Gastrocnemius medialis (tissue), 4 donors: Measurements from ENCODE around the gene NPEPL1. TPM values are rescaled to one million over a fixed set of nuclear protein-coding genes. Genes with fewer than 3 reads are reported as not detected.

Source experiments
- ATAC-seq, 2 donors: fragments of 150-250 bp; one replicate each; pipeline ENCODE4 v1.9.1; 2016
- DNase-seq, 2 donors: peaks; one replicate each; pipeline ENCODE4 v3.0.0-alpha.2; 2019
- H3K27ac ChIP-seq, 4 donors: fragments of 200-600 bp; sonication (generic); 1 replicate in 1 of 4; 2 replicates in 3 of 4; pipeline ENCODE4 v1.5.1; 2016 to 2018; ENCODE audit warnings: mild to moderate bottlenecking in 2 of 4, moderate library complexity in 1 of 4
- H3K27me3 ChIP-seq, 3 donors: fragments of 200-600 bp; sonication (generic) in 2 of 3; 1 replicate in 1 of 3; 2 replicates in 2 of 3; pipeline versions ENCODE4 v1.5.1 to v1.6.0; 2016 to 2019; ENCODE audit warnings: mild to moderate bottlenecking in 1 of 3, moderate library complexity in 1 of 3
- H3K36me3 ChIP-seq, 2 donors: fragments of 200-600 bp; sonication (generic) in 1 of 2; one replicate each; pipeline ENCODE4 v1.5.1; 2017 to 2018
- H3K4me1 ChIP-seq, 2 donors: fragments of 200-600 bp; sonication (generic) in 1 of 2; one replicate each; pipeline ENCODE4 v1.5.1; 2016 to 2017; ENCODE audit warnings: mild to moderate bottlenecking in 2 of 2
- H3K4me3 ChIP-seq, 4 donors: fragments of 200-600 bp; sonication (generic) in 3 of 4; 1 replicate in 1 of 4; 2 replicates in 3 of 4; pipeline ENCODE4 v1.5.1; 2016 to 2019; ENCODE audit warnings: mild to moderate bottlenecking in 2 of 4
- H3K9me3 ChIP-seq, 3 donors: fragments of 200-600 bp; sonication (generic) in 2 of 3; 1 replicate in 1 of 3; 2 replicates in 2 of 3; pipeline ENCODE4 v1.5.1; 2016 to 2019
- POLR2A ChIP-seq, 2 donors: fragments of 450-650 bp; IDR thresholded peaks; one replicate each; pipeline ENCODE4 v1.6.1; 2017; ENCODE audit warnings: antibody characterized with exemption in 2 of 2, mild to moderate bottlenecking in 2 of 2, moderate library complexity in 2 of 2
- in situ Hi-C, 4 donors: fragments of 200-750 bp; cut with MboI; loops; one replicate each; pipeline versions ENCODE4 v1.15.0 to v1.8.0; 2017; ENCODE audit warnings: low sequenced_read_pairs in 4 of 4
- intact Hi-C: fragments of 100-400 bp; cut with DNase I; formaldehyde crosslinking; loops from one replicate; pipeline ENCODE4 v1.15.1; 2023; ENCODE audit warnings: low total_unique reads
- total RNA-seq, 4 donors: library from RNA; depleted of rRNA; stranded (reverse); fragments of >200 nt; gene quantifications; one replicate each; pipeline versions ENCODE4 v1.1.0 to v1.2.3, GENCODE V29; 2016
- TF ChIP-seq, protein P1 (sequence below), 5 experiments: fragments of 450-650 bp in 3 of 5; fragments of 200-600 bp in 2 of 5; sonication (generic) in 2 of 5; IDR thresholded peaks in 4 of 5; conservative IDR thresholded peaks in 1 of 5; 1 replicate in 4 of 5; 2 replicates in 1 of 5; pipeline ENCODE4 v1.5.1; 2016 to 2019; ENCODE audit warnings: antibody characterized with exemption in 5 of 5, mild to moderate bottlenecking in 3 of 5, moderate library complexity in 3 of 5

The NPEPL1 gene
- total RNA-seq, 4 donors from 2014 or later, result 18.1 to 51.5 (median 34.3) TPM

DNA sequence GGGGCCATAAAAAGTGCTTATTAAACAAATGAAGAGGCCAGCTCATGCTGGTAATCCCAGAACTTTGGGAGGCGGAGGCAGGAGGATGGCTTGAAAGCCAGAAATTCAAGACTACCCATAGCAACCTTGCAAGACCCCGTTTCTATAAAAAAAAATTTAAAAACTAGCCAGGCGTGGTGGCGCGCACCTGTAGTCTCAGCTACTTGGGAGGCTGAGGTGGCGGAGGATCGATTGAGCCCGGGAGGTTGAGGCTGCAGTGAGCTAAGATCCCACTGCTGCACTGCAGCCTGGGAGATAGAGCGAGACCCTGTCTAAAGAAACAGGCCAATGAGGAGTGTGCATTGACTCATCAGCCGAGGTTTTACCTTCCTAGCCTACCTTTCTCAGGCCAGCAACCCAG, 15.2 kb downstream of the NPEPL1 start:
- no peaks in the 10 kb centered on the region for H3K27me3 ChIP-seq
- no peak overlapping the region for H3K4me3 ChIP-seq
- no peak overlapping the region for H3K27ac ChIP-seq
- H3K9me3 ChIP-seq, result no peaks in the 10 kb centered on the region
- intact Hi-C loops, result no loop called here
- no peaks in the 10 kb centered on the region for H3K4me1 ChIP-seq
- no peak for ATAC-seq
- peaks cover 0 to 17% of the 10 kb centered on the region in 2 donors for H3K36me3 ChIP-seq
- in situ Hi-C loops, result no loop called here
- TF ChIP-seq, protein P1, sequence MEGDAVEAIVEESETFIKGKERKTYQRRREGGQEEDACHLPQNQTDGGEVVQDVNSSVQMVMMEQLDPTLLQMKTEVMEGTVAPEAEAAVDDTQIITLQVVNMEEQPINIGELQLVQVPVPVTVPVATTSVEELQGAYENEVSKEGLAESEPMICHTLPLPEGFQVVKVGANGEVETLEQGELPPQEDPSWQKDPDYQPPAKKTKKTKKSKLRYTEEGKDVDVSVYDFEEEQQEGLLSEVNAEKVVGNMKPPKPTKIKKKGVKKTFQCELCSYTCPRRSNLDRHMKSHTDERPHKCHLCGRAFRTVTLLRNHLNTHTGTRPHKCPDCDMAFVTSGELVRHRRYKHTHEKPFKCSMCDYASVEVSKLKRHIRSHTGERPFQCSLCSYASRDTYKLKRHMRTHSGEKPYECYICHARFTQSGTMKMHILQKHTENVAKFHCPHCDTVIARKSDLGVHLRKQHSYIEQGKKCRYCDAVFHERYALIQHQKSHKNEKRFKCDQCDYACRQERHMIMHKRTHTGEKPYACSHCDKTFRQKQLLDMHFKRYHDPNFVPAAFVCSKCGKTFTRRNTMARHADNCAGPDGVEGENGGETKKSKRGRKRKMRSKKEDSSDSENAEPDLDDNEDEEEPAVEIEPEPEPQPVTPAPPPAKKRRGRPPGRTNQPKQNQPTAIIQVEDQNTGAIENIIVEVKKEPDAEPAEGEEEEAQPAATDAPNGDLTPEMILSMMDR (IDR thresholded peaks at IDR 0.05 in 4 of 5, conservative IDR thresholded peaks at IDR 0.05 in 1 of 5), result no peak
- TF ChIP-seq POLR2A (IDR thresholded peaks at IDR 0.05), result no peak
- DNase-seq, result no peak

DNA sequence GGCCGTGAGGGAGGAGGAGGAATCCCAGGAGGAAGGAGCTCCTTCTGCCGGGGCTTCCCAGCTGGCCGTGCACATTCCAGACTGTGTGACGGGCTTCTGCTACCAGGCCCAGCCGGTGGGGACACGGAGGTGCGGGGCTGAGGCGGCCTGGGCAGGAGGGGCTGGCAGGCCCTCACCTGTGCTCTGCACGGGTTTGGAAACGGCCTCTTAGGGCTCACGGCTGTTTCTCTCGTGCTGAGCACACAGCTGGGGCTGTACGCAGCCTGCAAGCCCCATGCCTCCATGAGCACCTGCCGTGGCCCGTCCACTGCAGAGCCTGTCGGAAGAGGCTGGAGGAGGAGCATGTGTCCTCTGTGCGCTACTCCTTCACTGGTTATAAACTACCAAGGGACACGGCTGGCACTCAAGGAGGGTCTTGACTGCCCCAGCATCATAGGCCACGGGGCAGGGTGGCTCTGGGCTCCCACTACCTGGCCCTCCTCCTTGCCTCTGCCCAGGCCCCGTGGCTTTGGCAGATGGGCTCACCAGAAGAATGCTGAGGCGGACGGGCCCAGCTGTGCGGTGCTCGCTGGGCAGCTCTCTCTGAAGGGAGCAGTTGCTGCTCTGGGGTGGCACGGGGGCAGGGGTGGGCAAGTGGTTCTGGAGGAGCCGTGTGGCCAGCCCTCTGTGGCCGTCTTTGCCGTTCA, 15.8 kb downstream of the NPEPL1 start:
- H3K9me3 ChIP-seq, result no peaks in the 10 kb centered on the region
- DNase-seq, result no peak
- no peaks in the 10 kb centered on the region for H3K27me3 ChIP-seq
- ATAC-seq, result no peak
- peaks cover 0 to 11% of the 10 kb centered on the region in 2 donors for H3K36me3 ChIP-seq
- no peak overlapping the region for H3K4me3 ChIP-seq
- intact Hi-C loops (no loop called here), in situ Hi-C loops (no loop called here)
- H3K4me1 ChIP-seq, result no peaks in the 10 kb centered on the region
- TF ChIP-seq, protein P1 (IDR thresholded peaks at IDR 0.05 in 4 of 5, conservative IDR thresholded peaks at IDR 0.05 in 1 of 5), result no peak
- no peak for TF ChIP-seq POLR2A (IDR thresholded peaks at IDR 0.05)
- no peak overlapping the region for H3K27ac ChIP-seq

DNA sequence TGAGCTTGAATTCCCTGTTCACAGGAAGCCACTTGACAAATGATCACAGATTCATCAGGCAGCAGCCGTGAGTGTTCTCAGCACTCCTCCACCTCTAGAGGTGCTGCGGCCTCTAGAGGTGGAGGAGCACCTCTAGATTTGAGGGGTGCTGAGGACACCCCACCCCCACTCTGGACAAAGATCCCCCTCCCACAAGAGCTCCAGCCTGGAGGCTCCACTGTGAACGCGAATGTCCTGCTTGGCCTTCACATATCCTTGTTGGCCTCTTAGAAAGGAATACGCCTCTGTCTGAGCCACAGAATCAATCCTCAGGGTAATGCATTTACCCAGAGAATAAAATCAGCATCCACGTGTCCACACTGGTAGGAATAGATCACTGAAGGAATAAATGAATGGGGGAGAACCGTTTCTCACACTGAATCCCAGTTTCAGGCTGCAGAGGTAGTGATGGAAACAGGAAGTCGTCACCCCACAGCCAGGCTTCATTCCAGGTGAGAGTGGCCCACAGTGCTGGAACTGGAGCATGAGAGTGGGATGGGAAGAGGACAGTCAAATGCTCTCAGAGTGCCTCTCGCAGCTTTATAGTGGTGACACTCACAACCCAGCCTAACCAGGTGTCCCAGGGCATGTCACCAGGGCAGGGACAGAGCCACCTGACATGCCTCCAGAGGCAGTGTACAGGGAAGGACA, 16.6 kb downstream of the NPEPL1 start:
- H3K4me1 ChIP-seq, result no peaks in the 10 kb centered on the region
- no peaks in the 10 kb centered on the region for H3K9me3 ChIP-seq
- TF ChIP-seq, protein P1 (IDR thresholded peaks at IDR 0.05 in 4 of 5, conservative IDR thresholded peaks at IDR 0.05 in 1 of 5), result no peak
- no peak for TF ChIP-seq POLR2A (IDR thresholded peaks at IDR 0.05)
- H3K36me3 ChIP-seq, result peaks cover 0 to 9% of the 10 kb centered on the region in 2 donors
- H3K27ac ChIP-seq, result no peak overlapping the region
- ATAC-seq (no peak), DNase-seq (no peak)
- H3K27me3 ChIP-seq, result no peaks in the 10 kb centered on the region
- intact Hi-C loops, result no loop called here
- no peak overlapping the region for H3K4me3 ChIP-seq
- in situ Hi-C loops, result no loop called here

DNA sequence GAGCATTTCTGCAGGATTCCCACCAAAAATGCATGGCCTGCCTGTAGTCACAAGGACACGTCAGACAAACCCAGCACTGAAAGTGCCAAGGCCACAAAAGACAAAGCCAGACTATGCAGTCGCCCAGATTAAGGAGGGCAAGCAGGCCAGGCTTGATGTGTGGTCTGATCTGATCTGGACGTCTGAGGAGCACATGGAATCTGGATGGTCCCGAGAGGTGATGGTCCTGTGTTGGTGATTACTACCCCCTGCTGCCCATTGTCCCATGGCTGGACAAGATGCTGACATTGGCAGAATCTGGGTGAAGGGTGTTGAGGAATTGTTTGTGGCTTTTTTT, 17.1 kb downstream of the NPEPL1 start:
- H3K9me3 ChIP-seq, result no peaks in the 10 kb centered on the region
- H3K4me1 ChIP-seq, result no peaks in the 10 kb centered on the region
- intact Hi-C loops, result no loop called here
- H3K27ac ChIP-seq, result no peak overlapping the region
- H3K36me3 ChIP-seq, result peaks cover 0 to 6% of the 10 kb centered on the region in 2 donors
- in situ Hi-C loops, result no loop called here
- no peak for DNase-seq
- no peak overlapping the region for H3K4me3 ChIP-seq
- ATAC-seq, result no peak
- TF ChIP-seq, protein P1 (IDR thresholded peaks at IDR 0.05 in 4 of 5, conservative IDR thresholded peaks at IDR 0.05 in 1 of 5), result no peak
- no peak for TF ChIP-seq POLR2A (IDR thresholded peaks at IDR 0.05)
- H3K27me3 ChIP-seq, result no peaks in the 10 kb centered on the region
